Upper lobe of right lung (tissue), 1 donor: ENCODE results near the gene PLEKHM1. TPM values are rescaled to one million over a fixed set of nuclear protein-coding genes. Genes with fewer than 3 reads are reported as not detected.

Source experiments
- ATAC-seq: fragments of 200-7000 bp; cut with Tn5 transposase; one replicate; pipeline ENCODE4 v1.9.1; 2020; ENCODE audit warnings: mild to moderate bottlenecking, moderate library complexity
- DNase-seq: peaks from one replicate; pipeline ENCODE4 v3.0.0-alpha.2; 2020
- H3K27ac ChIP-seq: fragments of 200-600 bp; one replicate; pipeline ENCODE4 v1.8.0; 2022
- H3K27me3 ChIP-seq: fragments of 200-600 bp; one replicate; pipeline ENCODE4 v1.8.0; 2022; ENCODE audit warnings: mild to moderate bottlenecking
- H3K36me3 ChIP-seq: fragments of 200-600 bp; one replicate; pipeline ENCODE4 v1.8.0; 2022
- H3K4me1 ChIP-seq: fragments of 200-600 bp; one replicate; pipeline ENCODE4 v1.8.0; 2022
- H3K4me3 ChIP-seq: fragments of 200-600 bp; one replicate; pipeline ENCODE4 v1.8.0; 2022; ENCODE audit warnings: mild to moderate bottlenecking
- H3K9me3 ChIP-seq: fragments of 200-600 bp; one replicate; pipeline ENCODE4 v1.8.0; 2022
- CTCF ChIP-seq: fragments of 200-600 bp; IDR thresholded peaks from one replicate; pipeline ENCODE4 v1.8.0; 2022; ENCODE audit warnings: antibody characterized with exemption
- intact Hi-C: fragments of 100-400 bp; cut with DNase I; formaldehyde crosslinking; loops from one replicate; pipeline ENCODE4 v1.11.0; 2022
- total RNA-seq: library from RNA; stranded (reverse); fragmentation: NEBNext Ultra II Directional; extraction: Animal tissue kit (Norgen Biotek cat#: 25700); gene quantifications from one replicate; pipeline ENCODE4 v1.2.1, GENCODE V29; 2021
- donor health status: DM: no; HTN: yes; CAD: no; lungs with severe emphysema.

The PLEKHM1 gene
- total RNA-seq, 1 donor from 2014 or later, result 69.8 TPM

- Histone ChIP-seq H3K4me3 (no peak overlapping the region), H3K9me3 (no peaks in the 10 kb centered on the region), H3K4me1 (no peaks in the 10 kb centered on the region), H3K27ac (no peak overlapping the region), H3K27me3 (no peaks in the 10 kb centered on the region), H3K36me3 (peaks cover 66% of the 10 kb centered on the region)
- TF ChIP-seq CTCF, result no peak
- intact Hi-C loops, result no loop called here
- DNase-seq, result no peak
- peak; percentile 1 for ATAC-seq
Observed at GRCh38 chr17:45395569-45396415, 94.7 kb downstream of the PLEKHM1 start.

- TF ChIP-seq CTCF, result peak; percentile 68
- Histone ChIP-seq H3K4me1 (no peaks in the 10 kb centered on the region), H3K4me3 (no peak overlapping the region), H3K27me3 (no peaks in the 10 kb centered on the region), H3K27ac (no peak overlapping the region), H3K9me3 (no peaks in the 10 kb centered on the region), H3K36me3 (peaks cover 59% of the 10 kb centered on the region)
- peak; percentile 79 for ATAC-seq
- intact Hi-C loops, result no loop called here
- peak; percentile 75 for DNase-seq
Observed at GRCh38 chr17:45394913-45395568, 95.5 kb downstream of the PLEKHM1 start.

- intact Hi-C loops, result no loop called here
- Histone ChIP-seq H3K4me1 (no peaks in the 10 kb centered on the region), H3K36me3 (peaks cover 54% of the 10 kb centered on the region), H3K9me3 (no peaks in the 10 kb centered on the region), H3K27me3 (no peaks in the 10 kb centered on the region), H3K27ac (no peak overlapping the region), H3K4me3 (no peak overlapping the region)
- no peak for ATAC-seq
- DNase-seq, result no peak
- no peak for TF ChIP-seq CTCF
Observed at GRCh38 chr17:45394564-45394912, 96.0 kb downstream of the PLEKHM1 start.

- Histone ChIP-seq H3K4me1 (no peaks in the 10 kb centered on the region), H3K9me3 (no peaks in the 10 kb centered on the region), H3K27ac (no peak overlapping the region), H3K27me3 (no peaks in the 10 kb centered on the region), H3K4me3 (no peak overlapping the region), H3K36me3 (peaks cover 49% of the 10 kb centered on the region)
- DNase-seq (no peak), ATAC-seq (no peak)
- TF ChIP-seq CTCF, result no peak
- intact Hi-C loops, result no loop called here
Observed at GRCh38 chr17:45394091-45394490, 96.4 kb downstream of the PLEKHM1 start.

GRCh38 chr17:45393411-45393810 is 97.1 kb downstream of the PLEKHM1 start:
- peaks cover 42% of the 10 kb centered on the region for H3K36me3 ChIP-seq
- H3K27me3 ChIP-seq, result no peaks in the 10 kb centered on the region
- H3K27ac ChIP-seq, result no peak overlapping the region
- TF ChIP-seq CTCF, result no peak
- H3K4me1 ChIP-seq, result no peaks in the 10 kb centered on the region
- DNase-seq, result no peak
- ATAC-seq, result no peak
- H3K9me3 ChIP-seq, result no peaks in the 10 kb centered on the region
- intact Hi-C loops, result no loop called here
- no peak overlapping the region for H3K4me3 ChIP-seq
